SH-SY5Y (cell line): ENCODE results near the gene SLC22A1.

Experiments
- GATA2 ChIP-seq: IDR thresholded peaks from 2 replicates; pipeline ENCODE4 v1.6.1; 2011; ENCODE audit warnings: mild to moderate bottlenecking, low read depth, low read length
- GATA3 ChIP-seq: IDR thresholded peaks from 2 replicates; pipeline ENCODE4 v1.6.1; 2011; ENCODE audit warnings: low read depth, mild to moderate bottlenecking, low read length, moderate library complexity

GRCh38 chr6:160135907-160136655 lies 14.5 kb downstream of the SLC22A1 start:
- no peak for TF ChIP-seq GATA2
- no peak for TF ChIP-seq GATA3
